Measurements from ENCODE around the gene FLRT2. TPM values are rescaled to one million over a fixed set of nuclear protein-coding genes. Genes with fewer than 3 reads are reported as not detected.
A peak's percentile ranks its signal among the peaks of the same experiment; 100 is the strongest.

FLRT2 gene
- total and polyA plus RNA-seq, 9 donors, result 72.0 to 120 (median 88.9) TPM

DNA sequence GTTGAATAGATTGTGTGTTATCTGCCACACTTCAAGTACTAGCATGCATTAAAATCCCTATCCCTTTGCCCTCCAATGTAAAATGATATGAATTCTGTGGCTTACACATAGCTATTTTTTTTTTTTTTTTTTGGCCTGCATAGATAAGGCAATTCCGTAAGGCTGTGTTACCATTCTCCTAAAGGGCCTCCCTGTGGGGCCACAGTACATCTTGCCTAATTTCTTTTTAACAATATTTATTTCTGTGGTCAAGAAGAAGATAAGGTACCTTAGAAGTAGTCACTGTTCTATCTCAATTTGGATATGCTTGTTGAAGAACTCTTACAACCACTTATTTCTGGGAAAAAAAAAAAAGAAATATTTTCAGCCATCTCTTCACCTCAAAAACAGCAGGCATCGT lies 19.8 kb downstream of the FLRT2 start:
- no peak overlapping the region for H3K27ac ChIP-seq (ENCODE audit: low read length)
- no peak overlapping the region for H3K4me3 ChIP-seq (ENCODE audit: low read length)
- WGBS (ENCODE audit: insufficient coverage), result no CpG with 5 or more reads among the region's 2 CpGs
- no peaks in the 10 kb centered on the region for H3K9me3 ChIP-seq (replicated peaks; ENCODE audit: control insufficient read depth, low read depth, low read length)
- H3K27me3 ChIP-seq (ENCODE audit: control insufficient read depth, insufficient read depth, low read length), result no peaks in the 10 kb centered on the region
- DNase-seq, result no peak
- no peaks in the 10 kb centered on the region for H3K4me1 ChIP-seq (ENCODE audit: control insufficient read depth, insufficient read depth, low read length)
- H3K36me3 ChIP-seq (ENCODE audit: control insufficient read depth, insufficient read depth, low read length), result peaks cover 23% of the 10 kb centered on the region

DNA sequence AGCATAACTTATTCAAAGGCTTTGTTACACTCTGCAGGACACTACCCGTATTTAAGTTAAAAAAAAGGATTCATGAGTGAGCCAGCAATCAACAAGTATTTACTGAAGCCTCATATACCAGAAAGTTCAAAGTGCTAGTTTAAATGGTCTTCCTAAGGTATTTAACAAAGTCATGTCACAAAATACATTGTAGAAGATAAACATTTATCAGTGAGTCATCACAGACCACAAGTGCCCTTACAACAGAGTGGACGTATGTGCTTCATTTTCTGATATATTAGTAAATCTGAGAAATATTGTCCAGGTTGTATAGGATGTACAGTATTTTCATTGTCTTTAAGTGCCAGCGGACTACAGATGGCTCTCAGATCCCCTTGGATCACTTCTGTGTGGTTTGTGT lies 24.2 kb downstream of the FLRT2 start:
- H3K4me1 ChIP-seq (ENCODE audit: control insufficient read depth, insufficient read depth, low read length), result no peaks in the 10 kb centered on the region
- H3K27me3 ChIP-seq (ENCODE audit: control insufficient read depth, insufficient read depth, low read length), result no peaks in the 10 kb centered on the region
- H3K36me3 ChIP-seq (ENCODE audit: control insufficient read depth, insufficient read depth, low read length), result peaks cover 21% of the 10 kb centered on the region
- H3K4me3 ChIP-seq (ENCODE audit: low read length), result no peak overlapping the region
- no CpG with 5 or more reads among the region's 3 CpGs for WGBS (ENCODE audit: insufficient coverage)
- H3K9me3 ChIP-seq (replicated peaks; ENCODE audit: control insufficient read depth, low read depth, low read length), result no peaks in the 10 kb centered on the region
- H3K27ac ChIP-seq (ENCODE audit: low read length), result no peak overlapping the region
- DNase-seq, result no peak

DNA sequence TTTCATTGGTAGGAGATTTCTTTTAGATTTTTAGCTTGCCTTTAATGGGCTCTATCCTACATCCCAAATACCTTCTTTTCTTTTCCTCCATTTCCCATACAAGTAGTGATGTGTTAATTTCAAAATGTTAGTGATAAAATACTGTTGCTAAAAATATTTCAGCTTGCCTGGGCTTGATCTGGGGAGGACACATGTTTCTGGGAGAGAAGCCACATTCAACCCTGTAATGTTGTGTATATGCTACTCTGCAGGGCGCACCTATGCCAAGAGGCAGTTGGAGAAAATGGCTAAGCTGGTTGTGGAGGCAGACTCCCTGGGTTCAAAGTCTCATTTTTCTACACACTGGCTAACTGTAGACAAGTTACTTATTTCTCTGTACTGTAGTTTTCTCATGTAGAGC lies 26.3 kb downstream of the FLRT2 start:
- Histone ChIP-seq H3K9me3 (replicated peaks; ENCODE audit: control insufficient read depth, low read depth, low read length) (no peaks in the 10 kb centered on the region), H3K4me1 (ENCODE audit: control insufficient read depth, insufficient read depth, low read length) (no peaks in the 10 kb centered on the region), H3K36me3 (ENCODE audit: control insufficient read depth, insufficient read depth, low read length) (peaks cover 27% of the 10 kb centered on the region), H3K4me3 (ENCODE audit: low read length) (no peak overlapping the region), H3K27ac (ENCODE audit: low read length) (no peak overlapping the region), H3K27me3 (ENCODE audit: control insufficient read depth, insufficient read depth, low read length) (no peaks in the 10 kb centered on the region)
- WGBS (ENCODE audit: insufficient coverage), result no CpG with 5 or more reads among the region's 1 CpG
- DNase-seq, result no peak

DNA sequence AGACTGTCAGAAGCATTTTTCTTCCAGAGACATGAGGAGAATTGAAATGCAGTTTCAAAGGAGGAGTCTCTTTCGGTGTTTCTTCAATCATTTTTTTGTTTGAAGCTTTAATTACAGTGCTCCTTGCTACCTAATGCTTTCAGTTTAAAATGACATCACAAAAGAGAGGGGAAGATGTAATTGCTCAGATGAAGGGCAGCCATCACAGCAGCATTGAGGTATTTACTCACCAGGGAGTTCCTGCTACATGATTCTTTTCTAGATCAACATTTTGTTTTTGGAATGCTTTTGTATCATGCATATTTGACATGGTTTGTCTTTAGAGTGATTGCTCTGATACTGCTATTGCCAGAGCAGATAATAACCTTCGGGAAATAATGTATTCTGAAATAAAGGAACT lies 28.6 kb downstream of the FLRT2 start:
- no peak for DNase-seq
- no peak overlapping the region for H3K27ac ChIP-seq (ENCODE audit: low read length)
- H3K9me3 ChIP-seq (replicated peaks; ENCODE audit: control insufficient read depth, low read depth, low read length), result no peaks in the 10 kb centered on the region
- no peaks in the 10 kb centered on the region for H3K4me1 ChIP-seq (ENCODE audit: control insufficient read depth, insufficient read depth, low read length)
- H3K36me3 ChIP-seq (ENCODE audit: control insufficient read depth, insufficient read depth, low read length), result peaks cover 20% of the 10 kb centered on the region
- H3K4me3 ChIP-seq (ENCODE audit: low read length), result no peak overlapping the region
- no CpG with 5 or more reads among the region's 2 CpGs for WGBS (ENCODE audit: insufficient coverage)
- no peaks in the 10 kb centered on the region for H3K27me3 ChIP-seq (ENCODE audit: control insufficient read depth, insufficient read depth, low read length)

DNA sequence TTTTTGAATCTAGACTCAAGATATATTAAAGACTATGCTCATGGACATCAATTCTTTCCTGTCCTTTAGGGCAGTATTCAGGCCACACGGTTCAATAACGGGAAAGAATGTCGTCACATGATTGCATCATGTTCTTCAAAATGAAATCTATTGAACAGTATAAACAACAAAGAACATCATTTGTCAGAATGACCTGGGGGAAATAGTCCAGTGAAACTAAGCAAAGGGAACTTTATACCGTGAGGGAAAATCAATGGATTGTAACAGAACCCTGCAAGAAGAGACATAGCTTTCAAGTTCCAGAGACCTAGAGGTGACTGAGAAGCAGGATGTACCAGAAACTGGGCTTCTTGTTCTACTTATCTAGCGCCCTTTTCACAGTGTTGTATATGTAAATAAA lies 32.7 kb downstream of the FLRT2 start:
- no peaks in the 10 kb centered on the region for H3K9me3 ChIP-seq (replicated peaks; ENCODE audit: control insufficient read depth, low read depth, low read length)
- 89% methylated on average over 1 of the region's 5 CpGs for WGBS (ENCODE audit: insufficient coverage)
- H3K27ac ChIP-seq (ENCODE audit: low read length), result no peak overlapping the region
- H3K27me3 ChIP-seq (ENCODE audit: control insufficient read depth, insufficient read depth, low read length), result no peaks in the 10 kb centered on the region
- DNase-seq, result no peak
- H3K4me1 ChIP-seq (ENCODE audit: control insufficient read depth, insufficient read depth, low read length), result no peaks in the 10 kb centered on the region
- H3K36me3 ChIP-seq (ENCODE audit: control insufficient read depth, insufficient read depth, low read length), result peaks cover 23% of the 10 kb centered on the region
- no peak overlapping the region for H3K4me3 ChIP-seq (ENCODE audit: low read length)

DNA sequence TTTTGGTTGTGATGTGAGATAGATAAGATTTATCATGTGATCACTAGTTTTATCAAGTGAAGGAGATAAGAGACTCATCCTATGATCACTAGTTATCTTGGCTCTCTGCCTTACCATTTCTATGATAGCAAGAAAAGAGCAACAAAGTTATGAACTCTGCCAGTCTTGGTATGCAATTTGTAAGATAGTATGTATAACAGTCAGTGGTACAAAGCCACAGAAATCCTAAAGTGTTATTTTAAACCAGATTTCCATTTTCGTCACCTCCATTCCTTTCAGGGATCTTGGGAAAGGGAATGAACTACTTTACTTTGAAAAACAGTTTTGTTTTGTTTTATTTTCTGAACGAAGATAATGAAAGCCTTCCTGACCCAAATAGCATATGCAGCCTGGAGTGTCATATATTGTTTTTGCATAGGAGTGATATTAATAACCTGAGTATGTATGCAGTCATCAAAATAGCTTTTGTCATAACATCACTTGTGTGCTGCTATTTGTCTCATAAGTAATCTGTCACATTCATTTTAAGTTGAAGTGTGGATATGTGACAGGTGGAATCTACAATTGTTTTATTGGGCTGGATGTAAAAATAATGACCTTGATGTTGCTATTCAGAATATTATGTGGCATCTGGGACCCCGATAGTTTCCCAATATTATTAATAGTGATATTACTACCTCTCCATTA lies 35.0 kb downstream of the FLRT2 start:
- no peak overlapping the region for H3K27ac ChIP-seq (ENCODE audit: low read length)
- no peak overlapping the region for H3K4me3 ChIP-seq (ENCODE audit: low read length)
- peaks cover 5% of the 10 kb centered on the region for H3K4me1 ChIP-seq (ENCODE audit: control insufficient read depth, insufficient read depth, low read length)
- no peaks in the 10 kb centered on the region for H3K27me3 ChIP-seq (ENCODE audit: control insufficient read depth, insufficient read depth, low read length)
- no peak for DNase-seq
- no peaks in the 10 kb centered on the region for H3K9me3 ChIP-seq (replicated peaks; ENCODE audit: control insufficient read depth, low read depth, low read length)
- WGBS (ENCODE audit: insufficient coverage), result no CpG with 5 or more reads among the region's 3 CpGs
- H3K36me3 ChIP-seq (ENCODE audit: control insufficient read depth, insufficient read depth, low read length), result peaks cover 27% of the 10 kb centered on the region

DNA sequence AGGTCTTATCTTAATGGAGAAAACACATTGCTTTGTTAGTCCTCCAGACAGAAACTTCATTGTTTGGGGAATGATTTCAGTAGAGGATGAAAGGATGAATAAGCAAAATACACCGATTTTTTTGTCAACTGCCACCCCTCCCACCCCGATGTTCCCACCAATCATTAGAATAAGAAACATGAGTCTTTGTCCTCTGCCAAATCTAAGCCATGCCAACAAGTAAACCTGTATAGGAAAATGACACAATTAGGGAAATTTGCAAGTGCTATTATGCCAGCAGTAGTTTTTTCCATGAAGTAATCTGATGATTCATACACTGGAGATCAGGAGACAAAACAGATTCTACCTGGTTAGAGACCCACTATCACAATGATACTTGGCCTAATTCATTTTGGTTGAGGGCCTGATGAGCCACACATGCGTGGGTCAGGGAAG lies 35.9 kb downstream of the FLRT2 start:
- Histone ChIP-seq H3K27ac (ENCODE audit: low read length) (no peak overlapping the region), H3K4me1 (ENCODE audit: control insufficient read depth, insufficient read depth, low read length) (peaks cover 5% of the 10 kb centered on the region), H3K4me3 (ENCODE audit: low read length) (no peak overlapping the region), H3K9me3 (replicated peaks; ENCODE audit: control insufficient read depth, low read depth, low read length) (no peaks in the 10 kb centered on the region), H3K36me3 (ENCODE audit: control insufficient read depth, insufficient read depth, low read length) (peaks cover 25% of the 10 kb centered on the region), H3K27me3 (ENCODE audit: control insufficient read depth, insufficient read depth, low read length) (no peaks in the 10 kb centered on the region)
- no CpG with 5 or more reads among the region's 3 CpGs for WGBS (ENCODE audit: insufficient coverage)
- DNase-seq, result peak; percentile 50

DNA sequence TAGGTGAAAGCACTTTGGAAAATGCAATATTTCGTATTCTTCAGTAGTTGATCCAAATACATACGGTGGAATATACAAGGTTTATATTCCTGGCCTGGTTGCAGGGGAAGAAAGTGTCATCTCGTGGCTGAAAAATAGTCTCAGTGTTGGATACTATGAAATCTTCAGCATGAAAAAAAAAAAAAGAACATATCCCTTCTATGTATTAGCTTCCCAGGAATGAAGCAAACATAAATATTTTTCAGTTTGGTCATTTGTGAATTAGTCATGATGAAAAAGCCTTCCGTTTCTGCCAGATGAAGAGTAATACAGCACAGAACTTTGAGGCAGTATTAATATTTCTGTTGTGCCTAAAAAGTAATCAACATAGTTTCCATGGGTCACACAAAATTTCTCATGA lies 36.7 kb downstream of the FLRT2 start:
- no peaks in the 10 kb centered on the region for H3K9me3 ChIP-seq (replicated peaks; ENCODE audit: control insufficient read depth, low read depth, low read length)
- no CpG with 5 or more reads among the region's 4 CpGs for WGBS (ENCODE audit: insufficient coverage)
- no peak overlapping the region for H3K4me3 ChIP-seq (ENCODE audit: low read length)
- no peak overlapping the region for H3K27ac ChIP-seq (ENCODE audit: low read length)
- H3K27me3 ChIP-seq (ENCODE audit: control insufficient read depth, insufficient read depth, low read length), result no peaks in the 10 kb centered on the region
- H3K36me3 ChIP-seq (ENCODE audit: control insufficient read depth, insufficient read depth, low read length), result peaks cover 18% of the 10 kb centered on the region
- peak; percentile 43 for DNase-seq
- H3K4me1 ChIP-seq (ENCODE audit: control insufficient read depth, insufficient read depth, low read length), result peaks cover 5% of the 10 kb centered on the region

DNA sequence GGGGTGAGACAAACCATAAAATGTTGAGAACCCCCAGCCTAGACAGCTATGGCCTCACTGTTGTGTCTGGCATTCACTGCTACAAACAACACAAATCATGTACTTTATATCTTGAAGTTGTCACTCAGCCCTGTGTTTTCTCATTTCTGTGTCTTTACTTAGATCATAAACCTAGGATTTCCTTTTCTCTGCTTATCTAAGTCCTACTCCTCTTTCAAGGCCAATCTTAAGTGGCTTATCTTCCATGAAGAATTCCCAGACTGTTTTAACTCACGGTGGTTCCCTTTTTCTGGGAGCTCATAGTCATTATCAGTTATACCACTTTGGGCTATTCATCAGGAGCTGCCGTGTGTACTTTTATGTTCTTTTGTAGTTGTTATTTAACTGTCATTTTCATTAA lies 42.1 kb downstream of the FLRT2 start:
- no peak for DNase-seq

DNA sequence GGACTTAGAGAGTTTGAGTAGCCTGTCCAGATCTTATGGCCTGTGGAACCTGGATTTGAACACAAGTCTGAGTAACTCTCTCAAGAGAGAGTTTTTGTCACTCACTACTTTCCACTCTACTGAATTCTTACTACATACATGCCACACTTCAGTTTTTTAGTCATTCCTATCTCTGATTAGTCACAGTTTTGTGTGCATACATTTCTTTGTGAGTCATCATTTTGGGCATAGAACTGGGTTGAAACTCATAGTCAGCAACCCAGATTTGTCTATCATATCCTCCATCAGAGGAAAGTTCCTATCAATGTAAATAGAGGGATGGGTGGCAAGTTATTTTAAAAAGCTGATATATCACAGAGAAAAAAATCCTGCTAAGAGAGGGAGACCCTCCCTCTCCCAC lies 42.9 kb downstream of the FLRT2 start:
- Histone ChIP-seq H3K9me3 (replicated peaks; ENCODE audit: control insufficient read depth, low read depth, low read length) (no peaks in the 10 kb centered on the region), H3K36me3 (ENCODE audit: control insufficient read depth, insufficient read depth, low read length) (peaks cover 11% of the 10 kb centered on the region), H3K4me1 (ENCODE audit: control insufficient read depth, insufficient read depth, low read length) (peaks cover 29% of the 10 kb centered on the region), H3K27ac (ENCODE audit: low read length) (peak overlapping the region; percentile 71), H3K27me3 (ENCODE audit: control insufficient read depth, insufficient read depth, low read length) (no peaks in the 10 kb centered on the region), H3K4me3 (ENCODE audit: low read length) (no peak overlapping the region)
- no peak for DNase-seq

More for the DNA sequence above, 42.1 kb downstream of the FLRT2 start:
- Histone ChIP-seq H3K9me3 (replicated peaks; ENCODE audit: control insufficient read depth, low read depth, low read length) (no peaks in the 10 kb centered on the region), H3K27ac (ENCODE audit: low read length) (peak overlapping the region; percentile 71), H3K4me1 (ENCODE audit: control insufficient read depth, insufficient read depth, low read length) (peaks cover 22% of the 10 kb centered on the region), H3K4me3 (ENCODE audit: low read length) (no peak overlapping the region), H3K36me3 (ENCODE audit: control insufficient read depth, insufficient read depth, low read length) (peaks cover 11% of the 10 kb centered on the region), H3K27me3 (ENCODE audit: control insufficient read depth, insufficient read depth, low read length) (no peaks in the 10 kb centered on the region)
- no CpG with 5 or more reads among the region's 2 CpGs for WGBS (ENCODE audit: insufficient coverage)

DNA sequence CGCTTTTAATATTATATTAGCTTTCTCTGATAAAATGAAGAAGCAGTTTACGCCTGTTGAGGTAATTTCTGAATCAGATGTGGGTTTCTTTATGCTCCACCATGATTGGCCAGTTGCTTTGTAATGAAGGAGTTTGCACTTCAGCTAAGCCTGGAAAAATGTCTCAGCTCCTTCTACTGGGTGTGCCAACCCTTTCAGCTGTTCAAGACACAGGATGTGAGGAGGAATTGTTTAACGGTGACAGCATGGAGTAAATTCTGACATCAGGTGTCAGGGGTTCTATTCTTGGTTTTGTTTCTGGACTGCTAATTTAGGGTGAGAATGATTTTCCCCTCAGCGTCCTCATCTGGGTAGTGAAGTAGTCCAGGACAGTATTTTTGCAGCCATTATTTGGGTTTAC lies 43.5 kb downstream of the FLRT2 start:
- Histone ChIP-seq H3K9me3 (replicated peaks; ENCODE audit: control insufficient read depth, low read depth, low read length) (no peaks in the 10 kb centered on the region), H3K27me3 (ENCODE audit: control insufficient read depth, insufficient read depth, low read length) (no peaks in the 10 kb centered on the region), H3K36me3 (ENCODE audit: control insufficient read depth, insufficient read depth, low read length) (peaks cover 11% of the 10 kb centered on the region), H3K4me1 (ENCODE audit: control insufficient read depth, insufficient read depth, low read length) (peaks cover 29% of the 10 kb centered on the region), H3K27ac (ENCODE audit: low read length) (peak overlapping the region; percentile 84), H3K4me3 (ENCODE audit: low read length) (no peak overlapping the region)
- DNase-seq, result peak; percentile 77
- WGBS (ENCODE audit: insufficient coverage), result 67% methylated on average over 2 of the region's 4 CpGs

Data from muscle of leg (tissue), 11 donors.